ES-I3 (cell line): Measurements from ENCODE around the gene LHPP.

Experiments used
- H3K36me3 ChIP-seq: 2 replicates; pipeline ENCODE4 v1.6.1; 2013; ENCODE audit warnings: mild to moderate bottlenecking, low read length, control low read depth, moderate library complexity; ENCODE audit not compliant: insufficient read depth
- H3K4me1 ChIP-seq: 2 replicates; pipeline ENCODE4 v1.6.1; 2013; ENCODE audit warnings: mild to moderate bottlenecking, control low read depth, low read length; ENCODE audit not compliant: insufficient read depth
- H3K9ac ChIP-seq: 2 replicates; pipeline ENCODE4 v1.6.1; 2013; ENCODE audit warnings: low read depth, mild to moderate bottlenecking, low read length, moderate library complexity
- H3K9me3 ChIP-seq: 2 replicates; pipeline ENCODE4 v1.6.1; 2013; ENCODE audit warnings: mild to moderate bottlenecking, low read length, moderate library complexity; ENCODE audit not compliant: control insufficient read depth, insufficient read depth

Gene LHPP

GRCh38 chr10:124521429-124521871 is 59.8 kb downstream of the LHPP start:
- no peaks in the 10 kb centered on the region for H3K9me3 ChIP-seq
- no peaks in the 10 kb centered on the region for H3K36me3 ChIP-seq
- no peak overlapping the region for H3K9ac ChIP-seq
- peaks cover 8% of the 10 kb centered on the region; the same call in 1 of the 2 replicates for H3K4me1 ChIP-seq

GRCh38 chr10:124522131-124522932 is 60.7 kb downstream of the LHPP start:
- no peak overlapping the region for H3K9ac ChIP-seq
- no peaks in the 10 kb centered on the region for H3K36me3 ChIP-seq
- no peaks in the 10 kb centered on the region for H3K9me3 ChIP-seq
- H3K4me1 ChIP-seq = peaks cover 8% of the 10 kb centered on the region; the same call in 1 of the 2 replicates

- H3K9me3 ChIP-seq = no peaks in the 10 kb centered on the region
- no peak overlapping the region for H3K9ac ChIP-seq
- H3K4me1 ChIP-seq = peaks cover 8% of the 10 kb centered on the region; the same call in 1 of the 2 replicates
- no peaks in the 10 kb centered on the region for H3K36me3 ChIP-seq
Observed at GRCh38 chr10:124522933-124523871, 61.6 kb downstream of the LHPP start.

DNA sequence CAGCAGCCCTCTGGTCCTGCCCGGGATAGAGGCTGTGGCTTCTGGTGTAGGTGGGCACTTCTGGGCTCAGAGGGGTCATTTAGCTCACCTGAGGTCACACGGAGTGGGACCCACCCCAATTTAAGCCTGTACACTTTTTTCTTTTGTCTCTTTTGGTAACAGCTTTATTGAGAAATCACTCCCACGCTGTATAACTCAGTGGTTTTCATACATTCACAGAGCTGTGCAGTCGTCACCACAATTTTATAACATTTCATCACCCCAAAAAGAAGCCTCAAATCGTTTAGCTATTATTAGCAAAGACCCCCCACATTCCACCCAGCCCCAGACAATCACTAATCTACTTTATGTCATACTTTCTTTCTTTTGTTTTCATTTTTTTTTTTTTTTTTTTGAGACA is 62.3 kb downstream of the LHPP start:
- H3K4me1 ChIP-seq = peaks cover 8% of the 10 kb centered on the region; the same call in 1 of the 2 replicates
- H3K36me3 ChIP-seq = no peaks in the 10 kb centered on the region
- no peaks in the 10 kb centered on the region for H3K9me3 ChIP-seq
- no peak overlapping the region for H3K9ac ChIP-seq

- Histone ChIP-seq H3K9ac (no peak overlapping the region), H3K36me3 (no peaks in the 10 kb centered on the region), H3K4me1 (peaks cover 8% of the 10 kb centered on the region; the same call in 1 of the 2 replicates), H3K9me3 (no peaks in the 10 kb centered on the region)
Observed at GRCh38 chr10:124524991-124525653, 63.5 kb downstream of the LHPP start.

DNA sequence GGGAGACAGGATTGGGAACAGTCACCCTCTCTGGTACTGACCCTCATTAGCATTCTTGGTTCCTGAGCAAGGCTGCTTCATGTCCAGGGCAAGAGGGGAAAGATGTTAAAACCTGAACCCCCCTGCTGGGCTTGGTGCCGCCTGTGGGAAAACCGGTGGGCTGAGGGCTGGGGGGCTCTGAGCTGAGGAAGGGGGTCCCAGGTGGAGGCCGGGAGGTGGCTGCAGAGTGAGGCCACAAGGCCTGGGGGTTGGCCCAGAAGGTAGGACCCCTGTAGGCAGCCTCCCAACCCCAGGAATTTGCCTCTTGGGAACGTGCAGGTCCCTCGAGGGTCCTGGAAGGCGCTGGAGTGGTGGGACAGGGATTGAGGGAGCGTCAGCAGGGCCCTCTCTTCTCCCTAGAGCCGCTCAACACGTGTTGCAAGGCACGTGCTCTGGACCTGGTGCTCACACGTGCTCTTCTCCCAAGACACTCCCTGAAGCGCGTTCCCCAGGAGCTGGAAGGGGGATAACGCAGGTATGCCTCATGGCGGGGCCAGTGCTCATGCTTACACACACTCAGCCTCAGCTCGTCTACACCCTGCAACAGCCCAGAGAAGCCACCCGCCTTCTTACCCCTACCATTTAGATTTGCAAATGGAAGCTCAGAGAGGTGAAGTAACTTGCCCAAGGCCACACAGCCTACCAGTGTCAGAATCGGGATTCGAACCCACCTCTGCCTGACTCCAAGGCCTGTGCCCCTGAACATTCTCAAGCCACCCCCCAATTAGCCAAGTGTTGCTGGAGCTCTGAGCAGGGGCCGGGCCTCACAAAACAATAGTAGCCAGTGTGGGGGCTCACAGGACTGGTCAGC is 64.4 kb downstream of the LHPP start:
- Histone ChIP-seq H3K9me3 (no peaks in the 10 kb centered on the region), H3K4me1 (peaks cover 8% of the 10 kb centered on the region; the same call in 1 of the 2 replicates), H3K9ac (no peak overlapping the region), H3K36me3 (no peaks in the 10 kb centered on the region)

GRCh38 chr10:124526621-124527267 is 65.1 kb downstream of the LHPP start:
- Histone ChIP-seq H3K4me1 (peaks cover 8% of the 10 kb centered on the region; the same call in 1 of the 2 replicates), H3K36me3 (no peaks in the 10 kb centered on the region), H3K9ac (no peak overlapping the region), H3K9me3 (no peaks in the 10 kb centered on the region)

DNA sequence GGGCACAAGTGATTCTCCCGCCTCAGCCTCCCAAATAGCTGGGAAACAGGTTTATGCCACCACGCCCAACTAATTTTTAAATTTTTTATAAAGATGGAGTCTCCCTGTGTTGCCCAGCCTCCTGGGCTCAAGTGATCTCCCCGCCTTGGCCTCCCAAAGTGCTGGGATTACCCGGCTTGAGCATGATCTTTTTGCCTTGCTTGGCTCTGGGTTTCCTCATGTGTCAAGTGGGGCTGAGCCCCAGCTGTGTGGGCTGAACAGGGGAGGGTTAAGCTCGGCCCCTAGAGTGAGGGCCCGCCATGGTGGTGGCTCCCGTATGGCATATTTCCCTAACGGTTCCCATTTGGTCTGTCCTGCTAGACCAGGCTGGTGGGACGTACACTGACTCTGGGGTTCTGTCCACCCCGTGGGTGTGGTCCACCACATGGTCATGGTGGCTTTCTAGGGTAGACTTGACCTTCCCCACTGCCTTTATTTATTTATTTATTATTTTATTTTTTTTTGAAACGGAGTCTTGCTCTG is 66.3 kb downstream of the LHPP start:
- no peaks in the 10 kb centered on the region for H3K36me3 ChIP-seq
- H3K9ac ChIP-seq = no peak overlapping the region
- H3K4me1 ChIP-seq = peaks cover 6% of the 10 kb centered on the region; the same call in 1 of the 2 replicates
- no peaks in the 10 kb centered on the region for H3K9me3 ChIP-seq

DNA sequence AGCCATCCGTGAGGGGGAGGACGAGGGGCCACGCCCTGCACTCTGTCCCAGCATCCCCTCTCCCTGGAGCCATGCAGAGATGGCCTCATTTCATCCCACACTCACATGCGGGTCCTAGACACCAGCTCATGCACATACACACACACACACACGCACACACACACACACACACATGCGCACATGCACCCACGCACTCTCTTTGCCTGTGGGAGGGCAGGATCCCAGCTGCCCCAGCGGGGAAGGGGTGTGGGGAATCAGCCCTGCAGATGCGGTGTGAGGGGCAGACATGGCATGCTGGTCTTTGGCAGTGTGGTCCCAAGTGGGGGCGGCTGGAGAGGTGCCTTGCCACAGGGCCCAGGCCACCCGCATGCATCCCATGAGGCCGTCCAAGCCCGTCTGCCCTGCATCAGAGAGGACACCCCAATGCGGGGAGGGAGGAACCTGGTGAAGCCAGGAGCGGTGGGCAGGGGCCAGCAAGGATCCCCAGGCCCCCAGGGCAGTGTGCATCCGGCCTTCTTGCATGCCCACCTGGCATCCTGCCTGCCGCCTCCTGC is 68.1 kb downstream of the LHPP start:
- H3K4me1 ChIP-seq = no peaks in the 10 kb centered on the region; the same call in 1 of the 2 replicates
- H3K36me3 ChIP-seq = no peaks in the 10 kb centered on the region
- H3K9me3 ChIP-seq = no peaks in the 10 kb centered on the region
- H3K9ac ChIP-seq = no peak overlapping the region

DNA sequence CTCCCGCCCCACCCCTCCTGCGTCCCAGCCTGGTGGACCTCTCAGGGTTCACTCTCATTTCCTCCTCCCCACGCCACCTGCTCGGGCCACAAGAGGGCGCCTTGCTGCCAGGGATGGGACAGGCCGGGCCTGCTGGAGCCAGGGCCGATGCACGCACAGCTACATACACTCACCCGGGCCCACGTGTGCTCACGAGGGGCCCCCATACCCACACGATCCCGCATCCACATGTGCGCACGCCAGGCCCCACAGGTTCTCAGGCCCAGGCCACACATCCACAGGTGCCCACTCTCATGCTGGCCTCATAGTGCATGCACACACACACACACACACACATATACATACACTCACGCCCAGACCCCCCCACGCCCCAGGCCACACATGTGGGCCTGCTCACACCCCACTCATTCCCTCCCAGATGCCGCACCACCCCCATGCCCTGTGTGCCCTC is 68.6 kb downstream of the LHPP start:
- Histone ChIP-seq H3K4me1 (no peaks in the 10 kb centered on the region; the same call in 1 of the 2 replicates), H3K36me3 (no peaks in the 10 kb centered on the region), H3K9me3 (no peaks in the 10 kb centered on the region), H3K9ac (no peak overlapping the region)

GRCh38 chr10:124530816-124531215 is 69.2 kb downstream of the LHPP start:
- Histone ChIP-seq H3K4me1 (peaks cover 3% of the 10 kb centered on the region; the same call in 1 of the 2 replicates), H3K36me3 (no peaks in the 10 kb centered on the region), H3K9me3 (no peaks in the 10 kb centered on the region), H3K9ac (no peak overlapping the region)

DNA sequence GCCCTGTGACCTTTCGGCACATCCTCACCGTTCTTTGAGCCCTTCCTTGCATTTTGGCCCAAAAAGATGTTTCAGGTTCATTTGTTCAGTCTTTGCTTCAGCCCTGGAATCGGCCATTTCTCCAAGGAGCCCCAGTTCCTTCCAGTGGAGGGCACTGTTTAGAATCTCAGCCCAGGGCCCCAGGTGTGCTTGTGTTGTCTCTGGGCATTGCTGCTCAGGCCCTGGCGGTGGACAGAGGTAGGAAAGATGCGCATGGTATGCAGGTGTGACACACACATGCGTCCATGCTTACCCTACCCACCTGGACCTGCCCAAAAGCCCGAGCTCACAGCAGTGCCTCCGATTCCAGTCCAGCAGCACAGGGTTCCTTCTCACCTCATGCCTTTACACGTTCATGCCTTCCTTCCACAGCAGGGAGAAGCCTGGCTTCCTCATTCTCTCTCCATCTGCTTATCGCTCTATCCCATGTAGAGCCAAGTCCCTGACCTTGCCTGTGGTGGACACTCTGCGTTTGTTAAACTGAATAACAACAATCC is 70.6 kb downstream of the LHPP start:
- H3K4me1 ChIP-seq = peaks cover 12% of the 10 kb centered on the region; the same call in 1 of the 2 replicates
- no peak overlapping the region for H3K9ac ChIP-seq
- H3K9me3 ChIP-seq = no peaks in the 10 kb centered on the region
- H3K36me3 ChIP-seq = no peaks in the 10 kb centered on the region
